CD4-positive, alpha-beta T cell treated with Interleukin-6 at 100 ng/mL for 8 hours (primary cell): Measurements from ENCODE around the gene ANKRD66.
"Not testable (repeated sequence)": the region's sequence is repeated elsewhere in the genome, so short reads cannot be mapped to it uniquely, and the experiment has no call there.

Experiments
- DNase-seq: peaks from one replicate; pipeline ENCODE4 v3.0.0-alpha.2; 2020; ENCODE audit warnings: mixed read lengths, low spot score

Gene ANKRD66

DNA sequence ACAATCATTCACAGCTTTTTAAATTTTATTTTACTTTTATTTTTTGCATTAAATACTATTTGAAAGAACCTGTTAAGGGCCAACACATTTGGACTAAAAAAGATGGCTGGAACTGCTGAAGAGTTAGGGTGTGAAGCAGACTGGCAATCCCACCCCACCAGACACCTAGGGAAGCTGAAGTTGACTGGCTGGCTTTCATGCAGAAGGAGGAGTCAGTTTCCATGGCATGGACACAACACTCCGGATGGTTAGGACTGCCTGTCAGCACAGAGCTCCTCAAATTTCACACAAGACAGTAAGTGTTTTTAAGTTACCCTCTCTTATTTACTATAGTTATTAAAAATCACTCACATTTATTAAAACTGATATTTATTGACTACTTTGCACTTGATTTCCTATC is at the start of gene ANKRD66:
ANKRD66 (plus strand) TSS at position 238 of the 400 bp plus-strand sequence. CDS start 5,016 bp downstream, outside the sequence.
- DNase-seq: no peak

- DNase-seq: no peak
Observed at GRCh38 chr6:46699970-46700369, 46.8 kb upstream of the ANKRD66 start.

DNA sequence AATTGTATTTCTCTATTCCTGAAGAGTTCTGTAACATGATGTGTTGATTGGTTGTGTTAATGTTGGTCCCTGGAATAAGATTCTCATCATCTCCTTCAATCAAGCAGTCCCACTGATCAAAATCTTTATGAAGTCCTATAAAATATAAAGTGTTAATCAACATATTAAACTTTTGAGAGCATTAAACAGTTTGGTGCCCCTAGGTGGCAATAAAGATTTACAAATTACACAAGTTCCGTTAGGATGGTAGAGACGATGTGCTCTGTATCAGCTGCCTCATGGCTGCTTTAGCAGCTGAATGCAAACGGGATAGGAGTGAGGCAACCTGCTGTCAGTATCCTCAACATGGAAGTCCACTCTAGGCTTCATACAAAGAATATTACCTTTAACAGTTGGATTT is 42.2 kb upstream of the ANKRD66 start:
- DNase-seq: no peak

DNA sequence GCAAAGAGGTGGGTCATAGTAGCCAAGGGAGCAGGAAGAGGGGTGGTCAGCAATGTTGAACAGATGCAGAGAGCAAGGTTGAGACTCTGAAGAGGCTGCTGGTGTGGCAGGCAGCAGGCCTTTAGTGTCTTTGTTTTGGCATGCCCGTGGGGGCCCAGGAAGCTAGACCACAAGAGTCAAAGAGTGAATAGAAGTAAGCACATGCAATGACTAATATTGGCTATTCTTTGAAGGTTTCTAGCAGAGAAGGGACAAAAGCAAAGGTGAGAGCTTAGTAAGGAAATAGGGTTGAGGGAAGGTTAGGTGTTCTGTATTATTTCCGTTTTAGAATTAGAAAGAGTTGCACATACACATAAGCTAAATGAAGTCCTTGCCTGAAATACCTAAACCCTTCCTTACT is 40.3 kb upstream of the ANKRD66 start:
- DNase-seq: no peak

DNA sequence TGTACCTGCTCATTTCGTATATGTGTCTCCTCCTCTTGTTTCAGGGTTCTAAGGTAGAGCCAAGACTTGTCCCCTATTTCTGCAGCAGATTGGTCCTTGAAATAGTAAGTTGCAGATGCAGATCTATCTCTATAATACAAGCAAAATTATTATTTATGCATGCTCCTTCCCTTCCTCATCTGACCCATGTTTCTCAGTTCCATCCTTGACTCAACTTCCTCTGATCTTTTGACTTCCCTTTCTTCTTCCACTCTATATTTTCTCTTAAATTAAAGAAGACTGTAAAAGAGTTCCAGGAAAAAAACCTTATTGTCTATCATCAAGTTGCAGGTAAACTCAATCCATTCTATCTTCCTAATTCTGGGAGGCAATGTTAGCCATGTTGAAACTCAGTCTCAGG is 35.2 kb upstream of the ANKRD66 start:
- DNase-seq: no peak

GRCh38 chr6:46715141-46715540 is 31.6 kb upstream of the ANKRD66 start:
- no peak for DNase-seq

GRCh38 chr6:46719099-46719498 is 27.6 kb upstream of the ANKRD66 start:
- no peak for DNase-seq

DNA sequence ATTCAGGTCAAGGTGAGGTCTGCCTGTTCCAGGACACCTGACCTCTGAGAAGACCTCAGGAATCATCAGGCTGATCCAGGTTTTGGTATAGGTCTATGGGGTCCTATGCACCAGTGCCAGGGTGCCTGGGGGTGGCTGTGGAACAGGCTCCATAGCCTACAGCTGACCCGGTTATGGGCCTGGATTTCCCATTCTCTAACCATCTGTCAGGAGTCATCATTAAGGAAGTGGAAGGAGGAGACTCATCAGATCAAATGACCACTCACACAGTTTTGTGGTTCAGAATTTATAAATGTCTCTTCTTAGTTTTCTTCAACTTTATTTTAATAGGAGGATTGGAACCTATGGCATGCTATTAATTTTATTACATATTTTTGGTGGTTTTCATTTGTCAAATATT is 26.3 kb upstream of the ANKRD66 start:
- no peak for DNase-seq

GRCh38 chr6:46729787-46730326 is 16.9 kb upstream of the ANKRD66 start:
- no peak for DNase-seq

DNA sequence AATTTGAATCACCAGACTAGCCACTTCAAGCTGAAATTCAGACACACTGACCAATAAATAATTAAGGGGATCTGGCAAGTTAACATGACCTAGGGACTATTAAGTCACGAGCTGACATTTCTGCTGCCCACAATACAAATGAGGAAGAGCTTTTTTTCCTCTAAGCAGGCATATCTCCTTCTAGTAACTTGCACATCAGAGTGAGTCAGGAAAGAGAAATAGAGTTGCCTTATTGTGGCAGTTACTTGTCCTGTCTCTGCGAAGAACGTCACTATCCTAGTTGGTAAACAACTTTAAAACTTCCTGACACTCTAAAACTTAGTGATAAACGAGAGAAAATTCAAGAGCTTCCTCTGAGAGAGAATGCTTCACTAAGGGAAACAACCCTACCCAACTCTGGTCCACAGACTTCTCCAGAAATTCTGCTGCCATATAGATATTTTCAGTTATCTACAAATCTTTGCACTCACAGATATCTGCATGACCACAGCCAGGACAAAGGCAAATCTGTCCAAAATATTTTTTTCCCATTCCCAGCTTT is 15.7 kb upstream of the ANKRD66 start:
- DNase-seq: no peak

GRCh38 chr6:46733341-46733801 is 13.4 kb upstream of the ANKRD66 start:
- no peak for DNase-seq

DNA sequence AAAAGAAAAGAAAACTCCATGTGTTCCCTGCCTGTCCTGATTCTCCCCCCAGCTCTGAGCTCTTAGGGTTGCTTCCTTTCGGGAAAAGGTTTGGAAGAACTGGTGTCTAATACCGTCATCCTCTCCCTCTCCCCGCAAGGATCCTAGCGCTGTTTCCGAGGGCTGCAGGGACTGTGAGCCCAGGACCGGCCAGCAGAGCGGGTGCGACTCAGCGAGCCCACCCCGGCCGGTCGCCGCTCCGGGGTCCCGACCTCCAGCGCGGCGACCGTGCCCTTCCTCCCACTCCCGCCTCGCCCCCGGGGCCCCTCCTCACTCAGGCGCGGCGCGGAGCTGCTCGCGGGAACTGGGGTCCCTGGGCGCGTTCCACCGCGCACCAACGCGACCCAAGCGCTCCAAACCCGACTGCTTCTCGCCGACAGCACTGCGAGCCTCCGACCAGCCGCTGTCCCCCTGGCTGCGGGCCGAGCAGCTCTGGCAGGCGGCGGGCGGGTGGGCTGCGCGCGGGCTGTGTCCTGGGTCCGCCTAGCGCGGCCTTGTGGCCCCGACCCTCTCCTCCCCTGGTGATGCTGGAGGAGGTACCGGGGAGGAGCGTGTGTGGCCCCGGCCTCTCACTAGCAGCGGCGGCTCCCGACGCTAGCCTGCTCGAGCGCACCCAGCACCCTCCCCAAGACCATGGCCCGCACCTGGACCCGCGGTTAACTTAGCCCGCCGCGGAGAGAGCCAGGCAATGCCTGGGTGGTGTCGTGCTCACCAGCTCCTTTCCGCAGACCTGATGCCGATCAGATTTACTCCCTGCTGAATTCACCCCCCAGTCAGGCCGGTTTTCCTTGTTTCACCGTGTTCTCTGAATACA is 11.6 kb upstream of the ANKRD66 start, which contains the start of gene PLA2G7:
PLA2G7 (minus strand) TSS at position 509 of the 853 bp plus-strand sequence. CDS start 12,484 bp downstream, outside the sequence.
- DNase-seq: no peak

DNA sequence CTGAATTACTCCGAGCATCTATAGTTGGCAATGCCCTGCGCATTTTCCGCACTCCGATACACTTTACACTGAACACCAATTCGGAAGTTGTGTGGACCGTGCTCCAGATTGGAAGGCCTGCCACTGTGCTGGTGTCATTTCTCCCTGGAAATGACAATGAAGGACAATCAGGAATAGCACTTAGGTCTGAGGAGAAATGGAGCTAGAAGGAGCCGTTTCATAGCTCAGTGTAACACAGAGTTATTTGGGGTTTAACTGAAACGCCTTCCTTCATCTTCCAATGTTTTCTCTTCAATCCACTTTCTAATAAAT is 11.1 kb upstream of the ANKRD66 start:
- DNase-seq: no peak

GRCh38 chr6:46736906-46737305 is 9.8 kb upstream of the ANKRD66 start:
- no peak for DNase-seq

- DNase-seq: no peak
Observed at GRCh38 chr6:46741482-46741881, 5.3 kb upstream of the ANKRD66 start.

DNA sequence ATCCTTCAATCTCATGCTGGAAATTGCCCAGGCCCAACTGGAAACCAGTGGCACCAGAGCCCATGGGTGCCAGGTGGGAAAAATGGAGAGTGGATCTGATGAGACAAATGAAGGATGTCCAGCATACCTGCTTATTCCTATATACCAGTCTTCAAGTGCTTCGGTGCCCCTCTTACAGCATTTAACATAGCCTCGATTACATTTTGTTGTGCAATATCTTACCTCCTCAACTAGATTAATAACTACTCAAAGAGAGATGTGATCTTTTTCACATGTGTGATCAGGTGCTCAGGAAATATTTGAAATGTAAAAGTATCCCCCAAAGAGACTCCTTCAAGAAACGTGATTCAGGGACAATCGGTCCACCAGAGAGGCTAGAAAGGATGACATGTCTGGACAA is 4.8 kb upstream of the ANKRD66 start:
- no peak for DNase-seq

- no peak for DNase-seq
Observed at GRCh38 chr6:46743425-46744158, 3.1 kb upstream of the ANKRD66 start.

GRCh38 chr6:46744159-46744725 is 2.5 kb upstream of the ANKRD66 start:
- DNase-seq: not testable (repeated sequence)

DNA sequence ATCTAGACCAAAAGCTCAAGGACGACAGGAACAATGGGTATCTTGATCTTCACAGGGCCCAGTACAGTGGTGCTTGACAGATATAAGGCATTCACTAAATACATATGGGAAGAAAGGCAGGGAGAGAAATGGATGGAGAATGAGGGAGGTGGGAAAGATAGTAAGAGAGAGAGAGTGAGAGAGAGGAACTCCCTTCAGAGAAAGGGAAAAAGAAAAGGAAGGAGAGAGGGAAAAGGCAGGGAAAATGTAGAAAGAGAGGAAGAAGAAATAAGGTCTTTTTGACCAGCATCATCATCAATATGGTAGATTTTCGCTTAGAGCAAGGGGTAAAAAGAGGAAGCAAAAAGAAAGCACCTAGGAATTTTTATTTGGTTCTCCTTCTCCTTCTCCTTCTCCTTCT is 760 bp upstream of the ANKRD66 start:
- DNase-seq: no peak

DNA sequence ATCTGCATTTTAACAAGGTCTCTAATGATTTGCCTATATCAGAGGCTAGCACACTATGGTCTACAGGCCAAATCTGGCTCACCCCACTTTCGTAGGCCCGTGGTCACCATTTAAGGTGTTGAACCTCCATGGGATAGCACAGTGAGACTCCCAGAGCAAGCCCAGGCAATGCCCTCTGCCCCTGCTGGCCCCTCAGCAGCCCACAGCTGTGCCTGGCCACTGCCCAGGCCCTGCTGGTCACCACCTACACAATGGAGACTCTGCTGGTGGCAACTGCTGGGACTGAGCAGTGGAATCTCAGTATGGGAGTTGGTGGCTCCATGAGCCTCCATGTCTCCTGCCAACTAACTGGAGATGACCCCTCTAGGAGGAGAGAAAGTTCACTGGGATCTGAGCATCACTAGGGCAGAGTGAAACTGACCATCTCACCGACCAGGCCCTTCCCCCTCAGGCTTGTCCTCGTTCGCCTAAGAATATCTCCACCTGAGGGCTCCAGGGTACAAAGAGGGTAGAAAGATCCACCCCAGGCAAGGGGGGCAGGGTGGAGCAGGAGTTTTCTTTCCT is 2.3 kb downstream of the ANKRD66 start:
- no peak for DNase-seq

DNA sequence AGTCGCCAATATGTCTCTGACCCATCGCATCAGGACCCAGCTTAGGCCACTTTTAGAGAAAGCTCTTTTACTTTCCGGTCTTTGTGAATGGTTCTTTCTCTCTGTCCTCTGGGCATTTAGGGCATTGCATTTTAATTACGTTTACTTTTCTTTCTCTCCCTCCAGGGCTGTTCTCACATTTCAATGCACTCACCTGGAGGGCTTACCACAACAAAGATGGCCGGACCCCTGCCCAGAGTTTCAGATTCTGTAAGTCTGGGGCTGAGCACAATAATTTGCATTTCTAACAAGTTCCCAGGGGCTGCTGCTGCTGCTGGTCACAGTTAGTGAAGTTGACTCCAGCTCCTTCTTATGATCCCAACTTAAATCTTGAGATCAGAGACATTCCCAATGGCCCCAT is 3.0 kb downstream of the ANKRD66 start:
- DNase-seq: no peak

- DNase-seq: no peak
Observed at GRCh38 chr6:46751658-46752057, 4.9 kb downstream of the ANKRD66 start.
